KOPT-K1 (cell line): Measurements from ENCODE around the gene ATP6V0A4.

Source experiments
- H3K27ac ChIP-seq: fragments of 200-600 bp; sonication (generic); 2 replicates; pipeline ENCODE4 v1.5.1; 2016; ENCODE audit warnings: antibody characterized with exemption, mild to moderate bottlenecking, low read depth, low read length; ENCODE audit not compliant: poor library complexity, severe bottlenecking
- H3K36me3 ChIP-seq: fragments of 200-600 bp; sonication (generic); 2 replicates; pipeline ENCODE4 v1.5.1; 2017; ENCODE audit warnings: antibody characterized with exemption, mild to moderate bottlenecking, low read length, moderate library complexity; ENCODE audit not compliant: insufficient read depth
- H3K9me3 ChIP-seq: fragments of 200-600 bp; sonication (generic); 2 replicates; pipeline ENCODE4 v1.5.1; 2017; ENCODE audit warnings: antibody characterized with exemption, low read length, mild to moderate bottlenecking; ENCODE audit not compliant: insufficient read depth, poor library complexity, severe bottlenecking

ATP6V0A4 gene

GRCh38 chr7:138670594-138670993, 127.4 kb downstream of the ATP6V0A4 start:
- Histone ChIP-seq H3K9me3 (no peaks in the 10 kb centered on the region), H3K36me3 (no peaks in the 10 kb centered on the region), H3K27ac (no peak overlapping the region)

DNA sequence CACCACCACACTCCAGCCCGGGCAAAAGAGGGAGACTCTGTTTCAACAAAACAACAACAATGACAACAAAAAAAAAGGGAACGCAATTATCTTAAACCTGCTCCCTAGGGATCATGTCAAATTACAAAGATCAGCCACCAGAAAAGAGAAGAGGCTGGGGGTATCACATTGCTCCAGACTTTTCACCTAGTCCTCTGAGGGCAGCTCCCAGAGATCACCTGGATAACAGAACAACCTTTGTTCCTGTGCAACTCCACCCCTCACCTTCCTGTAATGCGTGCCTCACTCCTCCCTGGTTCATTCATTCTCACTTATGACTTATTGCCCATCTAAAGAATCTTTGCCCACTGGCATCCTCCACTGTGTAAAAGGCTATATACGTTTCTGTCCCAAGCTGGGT, 128.6 kb downstream of the ATP6V0A4 start:
- Histone ChIP-seq H3K27ac (no peak overlapping the region), H3K36me3 (no peaks in the 10 kb centered on the region), H3K9me3 (no peaks in the 10 kb centered on the region)

GRCh38 chr7:138668946-138669345, 129.1 kb downstream of the ATP6V0A4 start:
- Histone ChIP-seq H3K36me3 (no peaks in the 10 kb centered on the region), H3K27ac (no peak overlapping the region), H3K9me3 (no peaks in the 10 kb centered on the region)

- Histone ChIP-seq H3K36me3 (no peaks in the 10 kb centered on the region), H3K9me3 (no peaks in the 10 kb centered on the region), H3K27ac (no peak overlapping the region)
These were observed 129.8 kb downstream of the ATP6V0A4 start for GRCh38 chr7:138668229-138668596.

GRCh38 chr7:138667535-138668228, 130.3 kb downstream of the ATP6V0A4 start:
- H3K9me3 ChIP-seq = no peaks in the 10 kb centered on the region
- no peaks in the 10 kb centered on the region for H3K36me3 ChIP-seq
- no peak overlapping the region for H3K27ac ChIP-seq

DNA sequence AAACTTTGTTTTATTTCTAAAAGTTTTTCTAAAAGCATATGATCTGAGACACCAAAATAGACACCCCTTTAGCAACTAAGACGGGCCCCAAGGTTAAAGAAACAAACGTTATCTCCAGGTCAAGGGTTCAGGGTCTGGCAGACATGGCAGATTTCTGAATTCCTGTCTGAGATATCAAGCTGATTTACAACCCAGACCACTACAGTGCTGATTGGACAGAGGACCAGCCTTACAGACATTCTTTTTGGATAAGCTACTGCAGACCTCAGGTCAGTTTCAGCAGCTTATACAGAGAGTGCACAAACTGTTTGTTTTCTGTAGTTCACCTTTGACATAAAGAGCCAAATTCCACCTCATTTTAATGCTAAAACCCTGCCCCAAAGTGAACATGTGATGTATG, 131.6 kb downstream of the ATP6V0A4 start:
- Histone ChIP-seq H3K9me3 (no peaks in the 10 kb centered on the region), H3K36me3 (no peaks in the 10 kb centered on the region), H3K27ac (no peak overlapping the region)

DNA sequence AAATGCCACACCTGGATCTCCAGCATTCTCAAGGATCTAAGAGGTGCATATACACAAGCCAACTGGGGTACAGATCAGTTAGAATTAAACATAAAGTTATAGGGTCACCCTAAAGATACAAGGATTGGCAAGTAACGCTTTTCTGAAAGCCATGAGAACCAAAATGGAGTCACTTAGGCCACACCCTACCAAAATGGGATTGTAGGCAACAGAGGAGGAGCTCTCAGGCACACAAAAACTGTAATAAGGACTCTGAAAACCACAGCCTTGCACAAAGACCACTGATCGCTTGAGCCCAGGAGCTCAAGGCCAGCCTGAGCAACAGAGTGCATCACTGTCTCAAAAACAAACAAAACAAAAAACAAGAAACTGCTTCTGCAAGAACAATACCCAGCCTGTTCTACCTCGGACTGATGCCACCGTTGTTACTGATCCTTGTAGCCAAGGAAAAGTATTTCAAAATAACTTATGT, 132.3 kb downstream of the ATP6V0A4 start:
- no peak overlapping the region for H3K27ac ChIP-seq
- no peaks in the 10 kb centered on the region for H3K9me3 ChIP-seq
- no peaks in the 10 kb centered on the region for H3K36me3 ChIP-seq

DNA sequence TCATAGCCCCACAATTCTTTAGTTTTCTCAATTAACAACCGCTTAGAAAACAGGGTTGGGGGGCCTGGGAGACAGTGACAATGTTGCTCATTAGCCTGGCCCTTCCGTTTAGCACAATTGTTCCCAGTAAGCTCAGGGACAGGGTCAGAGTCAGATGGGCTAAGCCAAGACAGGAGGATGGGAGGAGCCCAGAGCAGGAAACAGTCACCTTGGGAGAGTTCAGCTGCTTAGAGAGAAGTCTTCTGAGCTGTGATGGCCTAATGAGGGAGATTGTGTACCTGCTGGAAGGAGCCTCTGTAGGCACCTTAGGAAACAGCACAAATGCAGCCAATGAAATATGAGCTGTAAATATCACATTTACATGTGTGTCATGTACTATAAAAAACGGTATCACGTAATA, 132.7 kb downstream of the ATP6V0A4 start:
- H3K9me3 ChIP-seq = no peaks in the 10 kb centered on the region
- H3K27ac ChIP-seq = no peak overlapping the region
- H3K36me3 ChIP-seq = no peaks in the 10 kb centered on the region

DNA sequence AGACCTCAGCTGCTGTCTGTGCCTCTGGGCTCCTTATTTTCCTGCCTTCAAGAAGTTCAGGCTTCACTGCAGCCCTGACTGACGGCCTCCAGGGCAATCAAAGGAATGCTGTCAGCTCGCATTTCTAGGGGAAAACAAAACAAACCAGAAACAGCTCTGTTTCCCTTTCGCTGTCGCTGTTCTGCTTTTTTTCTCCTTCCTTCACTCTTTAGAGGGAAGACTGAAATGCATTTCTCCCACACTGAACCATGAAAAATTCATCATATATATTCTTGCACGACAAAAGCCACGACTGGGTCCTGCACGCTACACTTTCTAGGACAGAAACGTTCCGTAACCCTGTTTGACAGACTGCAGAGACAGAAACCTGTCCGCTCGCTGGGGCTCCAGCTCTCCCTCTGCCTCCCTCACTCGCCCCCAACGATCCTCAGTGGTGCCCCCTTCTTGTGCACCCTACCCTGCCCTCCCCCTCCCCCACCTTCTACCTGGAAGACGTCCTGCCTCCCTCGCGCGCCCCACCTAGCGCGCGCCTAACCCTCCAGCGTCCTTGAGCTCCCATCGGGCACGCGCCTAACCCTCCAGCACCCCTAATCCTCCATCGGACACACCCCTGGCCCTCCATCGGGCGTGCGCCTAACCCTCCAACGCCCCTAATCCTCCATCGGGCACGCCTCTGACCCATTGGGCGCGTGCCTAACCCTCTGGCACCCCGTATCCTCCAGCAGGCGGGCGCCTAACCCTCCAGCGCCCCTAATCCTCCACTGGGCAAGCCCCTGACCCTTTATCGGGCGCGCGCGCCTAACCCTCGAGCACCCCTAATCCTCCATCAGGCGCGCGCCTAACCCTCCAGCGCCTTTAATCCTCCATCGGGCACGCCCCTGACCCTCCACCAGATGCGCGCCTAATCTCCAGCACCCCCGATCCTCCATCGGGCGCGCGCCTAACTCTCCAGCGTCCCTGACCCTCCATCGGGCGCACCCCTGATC, 134.0 kb downstream of the ATP6V0A4 start:
- Histone ChIP-seq H3K9me3 (no peaks in the 10 kb centered on the region), H3K27ac (peak overlapping the region; percentile 49), H3K36me3 (no peaks in the 10 kb centered on the region)

GRCh38 chr7:138662991-138663320, 135.0 kb downstream of the ATP6V0A4 start:
- Histone ChIP-seq H3K9me3 (no peaks in the 10 kb centered on the region), H3K36me3 (no peaks in the 10 kb centered on the region), H3K27ac (no peak overlapping the region)

GRCh38 chr7:138662076-138662990, 135.7 kb downstream of the ATP6V0A4 start:
- H3K27ac ChIP-seq = no peak overlapping the region

DNA sequence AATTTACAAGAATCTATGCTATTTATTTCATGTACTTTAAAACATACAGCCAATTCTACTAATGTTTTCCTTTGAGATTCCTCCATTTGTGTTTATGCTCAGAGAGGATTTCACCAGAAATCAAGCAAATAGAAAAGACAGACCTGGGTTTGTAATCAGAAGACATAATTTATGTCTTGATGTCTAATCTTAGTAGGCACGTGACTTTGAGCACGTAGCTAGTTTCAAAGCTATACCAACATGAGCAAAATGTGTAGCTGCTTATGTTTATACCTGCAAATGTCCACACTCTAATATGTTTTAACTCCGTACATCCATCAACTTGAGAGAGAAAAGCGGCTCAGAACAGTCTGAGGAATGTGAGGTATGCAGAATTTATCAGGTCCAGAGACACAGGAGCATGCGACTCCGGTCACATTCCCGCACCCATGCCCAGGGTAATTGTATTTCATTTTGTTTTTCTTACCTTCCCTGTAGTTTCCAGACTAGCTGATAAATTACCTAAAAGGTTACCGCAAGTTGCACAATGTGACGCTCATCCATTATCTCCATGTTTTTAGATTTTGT, 136.8 kb downstream of the ATP6V0A4 start:
- H3K27ac ChIP-seq = no peak overlapping the region
- no peaks in the 10 kb centered on the region for H3K9me3 ChIP-seq
- H3K36me3 ChIP-seq = no peaks in the 10 kb centered on the region

More at GRCh38 chr7:138662076-138662990, 135.7 kb downstream of the ATP6V0A4 start:
- H3K9me3 ChIP-seq = no peaks in the 10 kb centered on the region
- H3K36me3 ChIP-seq = no peaks in the 10 kb centered on the region

- no peaks in the 10 kb centered on the region for H3K36me3 ChIP-seq
- peaks cover 10% of the 10 kb centered on the region for H3K9me3 ChIP-seq
- H3K27ac ChIP-seq = no peak overlapping the region
These were observed 139.1 kb downstream of the ATP6V0A4 start for GRCh38 chr7:138658889-138659288.

- Histone ChIP-seq H3K27ac (no peak overlapping the region), H3K36me3 (no peaks in the 10 kb centered on the region), H3K9me3 (peaks cover 18% of the 10 kb centered on the region)
These were observed 140.1 kb downstream of the ATP6V0A4 start for GRCh38 chr7:138657854-138658386.
